Activated CD8-positive, alpha-beta T cell treated with anti-CD3 and anti-CD28 coated beads for 36 hours (primary cell): ENCODE results near the gene APAF1. TPM values are rescaled to one million over a fixed set of nuclear protein-coding genes. Genes with fewer than 3 reads are reported as not detected.

ENCODE experiments used
- ATAC-seq: fragments of 200-7000 bp; cut with Tn5 transposase; one replicate; pipeline ENCODE4 v1.10.0; 2021; ENCODE audit warnings: mild to moderate bottlenecking, moderate library complexity
- CTCF ChIA-PET: fragments of 350-600 bp; sonication (Branson Sonifier 250); formaldehyde crosslinking; loops from one replicate; lab custom pipeline; 2021; ENCODE audit warnings: antibody characterized with exemption; lab: Charles Lee
- POLR2A ChIA-PET: fragments of 350-600 bp; sonication (Branson Sonifier 250); formaldehyde crosslinking; loops from one replicate; lab custom pipeline; 2021; ENCODE audit warnings: antibody characterized with exemption; lab: Charles Lee
- DNase-seq: peaks from one replicate; pipeline ENCODE4 v3.0.0-alpha.2; 2020
- H3K27ac Mint-ChIP-seq: one replicate; pipeline ENCODE4 v1.8.0; 2021; ENCODE audit warnings: mild to moderate bottlenecking, mixed read lengths
- H3K27me3 Mint-ChIP-seq: one replicate; pipeline ENCODE4 v1.8.0; 2021; ENCODE audit warnings: mixed read lengths
- H3K36me3 Mint-ChIP-seq: one replicate; pipeline ENCODE4 v1.8.0; 2021; ENCODE audit warnings: low read depth, mixed read lengths
- H3K4me1 Mint-ChIP-seq: one replicate; pipeline ENCODE4 v1.8.0; 2021; ENCODE audit warnings: low read depth, mixed read lengths
- H3K4me3 Mint-ChIP-seq: one replicate; pipeline ENCODE4 v1.8.0; 2021; ENCODE audit warnings: mild to moderate bottlenecking, moderate library complexity, mixed read lengths
- H3K9me3 Mint-ChIP-seq: one replicate; pipeline ENCODE4 v1.8.0; 2021; ENCODE audit warnings: mixed read lengths
- intact Hi-C: fragments of 100-400 bp; cut with micrococcal nuclease; formaldehyde crosslinking; loops from one replicate; pipeline ENCODE4 v1.10.0; 2022
- total RNA-seq, 2 experiments: library from RNA; stranded (reverse); gene quantifications; one replicate each; pipeline ENCODE4 v1.2.3, GENCODE V29; 2021
- TF ChIP-seq, protein P1 (sequence below): fragments of 200-600 bp; IDR thresholded peaks from one replicate; pipeline ENCODE4 v1.8.0; 2022; ENCODE audit warnings: antibody characterized with exemption, mild to moderate bottlenecking

APAF1 gene
- total RNA-seq, 2 experiments from 2014 or later: 14.3 to 17.9 TPM

DNA sequence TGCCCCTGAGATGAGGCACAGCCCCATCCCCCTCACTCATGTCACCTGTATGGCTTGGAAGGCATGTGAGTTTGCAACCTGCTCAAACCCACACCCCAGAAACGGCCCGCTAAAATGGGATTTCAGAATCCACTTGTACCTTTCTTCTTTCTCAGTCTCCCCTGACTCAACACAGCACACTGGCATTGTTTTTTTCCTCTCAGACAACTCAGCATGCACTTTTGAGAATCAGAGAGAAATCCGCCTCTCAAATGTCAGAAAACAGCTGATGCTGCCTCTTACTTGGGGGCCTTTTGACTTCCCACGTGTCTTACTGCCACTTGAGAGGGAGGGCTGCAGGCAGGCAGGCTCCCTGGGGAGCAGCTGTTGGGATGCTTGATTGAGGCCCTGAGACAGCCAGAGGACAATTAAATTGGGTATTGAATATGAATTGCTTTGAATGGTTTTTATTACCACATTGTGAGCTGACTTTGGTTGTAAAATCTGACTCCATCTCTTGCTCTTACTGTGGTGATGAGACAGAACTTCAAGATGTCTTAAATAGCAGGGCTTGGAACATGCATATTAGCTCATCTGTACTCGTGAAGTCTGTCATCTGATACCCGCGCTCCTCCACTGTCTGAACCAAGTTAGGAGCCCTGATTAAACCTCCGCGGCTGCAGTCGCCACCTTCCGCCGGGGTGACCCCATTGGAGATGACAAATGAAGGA lies 96.6 kb downstream of the APAF1 start:
- peak overlapping the region; percentile 79 for H3K27ac Mint-ChIP-seq
- peak; percentile 34 for ATAC-seq
- intact Hi-C loops: loop anchor here (5.0 kb wide), 1 partner anchor 39 kb away; no protein-coding TSS in a partner anchor
- TF ChIP-seq, protein P1, sequence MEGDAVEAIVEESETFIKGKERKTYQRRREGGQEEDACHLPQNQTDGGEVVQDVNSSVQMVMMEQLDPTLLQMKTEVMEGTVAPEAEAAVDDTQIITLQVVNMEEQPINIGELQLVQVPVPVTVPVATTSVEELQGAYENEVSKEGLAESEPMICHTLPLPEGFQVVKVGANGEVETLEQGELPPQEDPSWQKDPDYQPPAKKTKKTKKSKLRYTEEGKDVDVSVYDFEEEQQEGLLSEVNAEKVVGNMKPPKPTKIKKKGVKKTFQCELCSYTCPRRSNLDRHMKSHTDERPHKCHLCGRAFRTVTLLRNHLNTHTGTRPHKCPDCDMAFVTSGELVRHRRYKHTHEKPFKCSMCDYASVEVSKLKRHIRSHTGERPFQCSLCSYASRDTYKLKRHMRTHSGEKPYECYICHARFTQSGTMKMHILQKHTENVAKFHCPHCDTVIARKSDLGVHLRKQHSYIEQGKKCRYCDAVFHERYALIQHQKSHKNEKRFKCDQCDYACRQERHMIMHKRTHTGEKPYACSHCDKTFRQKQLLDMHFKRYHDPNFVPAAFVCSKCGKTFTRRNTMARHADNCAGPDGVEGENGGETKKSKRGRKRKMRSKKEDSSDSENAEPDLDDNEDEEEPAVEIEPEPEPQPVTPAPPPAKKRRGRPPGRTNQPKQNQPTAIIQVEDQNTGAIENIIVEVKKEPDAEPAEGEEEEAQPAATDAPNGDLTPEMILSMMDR: no peak
- H3K27me3 Mint-ChIP-seq: peaks cover 19% of the 10 kb centered on the region
- CTCF ChIA-PET: interaction anchor here (0.7 to 2.4 kb wide), 10 partner anchors 9 to 175 kb away, joined by 3 to 12 read pairs (median 4); no protein-coding TSS in a partner anchor
- no peaks in the 10 kb centered on the region for H3K9me3 Mint-ChIP-seq
- DNase-seq: peak; percentile 20
- POLR2A ChIA-PET: interaction anchor here (1.4 kb wide), 1 partner anchor 19 kb away, joined by 4 read pairs; no protein-coding TSS in a partner anchor
- H3K36me3 Mint-ChIP-seq: no peaks in the 10 kb centered on the region
- H3K4me3 Mint-ChIP-seq: peak overlapping the region; percentile 0
- H3K4me1 Mint-ChIP-seq: peaks cover 32% of the 10 kb centered on the region

DNA sequence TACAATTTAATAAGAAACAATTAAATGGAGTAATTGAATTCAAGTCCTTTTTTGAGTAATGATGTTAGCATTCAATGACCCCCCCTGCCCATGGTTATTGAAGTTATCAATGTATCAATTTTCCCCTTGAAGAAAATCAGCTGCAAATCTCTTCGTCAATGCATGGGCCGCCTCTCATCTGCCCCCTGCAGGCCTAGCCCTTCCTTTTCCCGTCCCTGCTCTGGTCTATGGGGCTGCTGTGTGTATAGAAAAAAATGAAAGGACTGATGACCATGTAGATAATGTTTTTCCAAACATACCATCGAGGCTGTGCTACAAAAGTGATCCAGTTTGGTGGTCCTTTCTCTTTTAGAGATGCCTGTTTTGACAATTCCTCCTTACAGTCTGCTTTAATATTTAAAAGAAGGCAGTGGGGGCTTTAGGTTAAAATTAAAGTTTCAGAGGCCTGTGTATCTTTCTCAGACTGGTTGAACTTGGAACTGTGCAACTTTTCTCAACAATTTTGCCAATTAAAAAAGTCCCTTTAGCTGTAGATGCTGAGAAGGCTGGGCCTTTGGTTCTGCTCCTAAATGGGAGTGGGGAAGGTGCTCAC lies 98.4 kb downstream of the APAF1 start:
- peaks cover 31% of the 10 kb centered on the region for H3K27me3 Mint-ChIP-seq
- TF ChIP-seq, protein P1: peak; percentile 70
- no peak overlapping the region for H3K27ac Mint-ChIP-seq
- CTCF ChIA-PET: interaction anchor here (0.9 to 1.7 kb wide), 7 partner anchors 9 to 255 kb away, joined by 3 to 6 read pairs (median 4); no protein-coding TSS in a partner anchor
- H3K4me1 Mint-ChIP-seq: peaks cover 29% of the 10 kb centered on the region
- H3K36me3 Mint-ChIP-seq: no peaks in the 10 kb centered on the region
- POLR2A ChIA-PET: no interaction called here
- no peaks in the 10 kb centered on the region for H3K9me3 Mint-ChIP-seq
- peak; percentile 68 for DNase-seq
- ATAC-seq: peak; percentile 35
- intact Hi-C loops: loop anchor here (5.0 kb wide), 1 partner anchor 41 kb away; no protein-coding TSS in a partner anchor
- no peak overlapping the region for H3K4me3 Mint-ChIP-seq

DNA sequence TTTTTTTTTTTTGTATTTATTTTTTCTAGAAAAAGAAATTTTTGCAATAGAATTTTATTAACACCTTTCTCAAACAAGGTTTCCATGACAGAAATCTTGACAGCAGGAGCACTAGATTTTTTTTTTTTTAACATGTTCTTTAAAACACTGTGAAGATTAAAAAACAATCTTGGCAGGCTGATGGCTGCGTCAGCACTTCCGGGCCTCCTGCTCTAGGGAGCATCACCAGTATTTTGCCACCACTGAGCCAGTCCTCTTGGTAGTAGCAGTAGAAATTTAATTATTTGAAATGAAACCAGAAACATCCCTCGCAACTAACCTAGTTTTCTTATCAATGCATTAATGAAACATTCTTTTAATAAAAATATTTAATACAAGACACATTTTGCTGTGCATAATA lies 99.6 kb downstream of the APAF1 start:
- ATAC-seq (no peak), DNase-seq (no peak)
- H3K4me3 Mint-ChIP-seq: peak overlapping the region; percentile 31
- H3K27me3 Mint-ChIP-seq: peaks cover 31% of the 10 kb centered on the region
- no peaks in the 10 kb centered on the region for H3K36me3 Mint-ChIP-seq
- ChIA-PET POLR2A (no interaction called here), CTCF (no interaction called here)
- TF ChIP-seq, protein P1: no peak
- intact Hi-C loops: loop anchor here (5.0 kb wide), 1 partner anchor 42 kb away; no protein-coding TSS in a partner anchor
- peaks cover 29% of the 10 kb centered on the region for H3K4me1 Mint-ChIP-seq
- H3K27ac Mint-ChIP-seq: no peak overlapping the region
- no peaks in the 10 kb centered on the region for H3K9me3 Mint-ChIP-seq

DNA sequence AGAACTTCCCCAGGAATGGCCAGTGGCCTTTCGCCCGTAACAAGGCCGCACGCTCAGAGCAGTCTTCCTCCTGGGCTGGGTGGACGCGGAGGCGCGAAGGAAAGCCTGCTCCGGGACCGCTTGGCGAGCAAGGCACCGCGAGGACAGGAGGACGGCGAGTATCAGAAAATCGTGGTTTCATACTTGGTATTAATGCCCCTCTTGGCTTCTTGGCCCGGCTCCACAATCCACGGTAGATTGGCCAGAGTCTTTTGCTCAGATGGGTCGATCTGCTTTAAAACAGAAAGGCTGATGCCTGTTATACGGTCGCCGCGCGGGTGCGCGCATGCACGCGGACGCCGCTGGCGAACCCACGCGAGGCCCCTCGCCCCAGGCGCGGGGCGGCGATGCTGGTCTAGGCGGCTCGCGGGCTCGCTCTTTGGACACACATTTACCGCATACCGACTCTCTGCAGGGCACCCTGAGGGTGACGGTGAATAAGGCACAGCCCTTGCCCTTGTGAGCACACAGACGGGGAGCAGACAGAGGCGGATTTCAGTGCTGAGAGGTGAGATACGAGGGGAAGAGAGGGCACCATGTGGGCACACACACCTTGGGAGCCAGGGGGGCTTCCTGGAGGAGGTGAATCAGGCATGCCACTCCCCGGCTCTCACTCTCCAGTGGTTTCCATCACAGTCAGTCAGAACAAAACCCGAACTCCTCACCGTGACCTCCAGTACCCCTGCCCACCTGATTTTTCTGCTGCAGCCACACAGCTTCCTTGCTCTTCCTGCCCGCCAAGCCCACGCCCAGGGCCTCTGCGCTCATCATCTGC lies 100.7 kb downstream of the APAF1 start:
- intact Hi-C loops: no loop called here
- no peaks in the 10 kb centered on the region for H3K9me3 Mint-ChIP-seq
- CTCF ChIA-PET: no interaction called here

More for the DNA sequence above, 100.7 kb downstream of the APAF1 start:
- H3K27ac Mint-ChIP-seq: peak overlapping the region; percentile 11
- peak; percentile 56 for DNase-seq
- H3K4me3 Mint-ChIP-seq: peak overlapping the region; percentile 64
- POLR2A ChIA-PET: no interaction called here
- peak; percentile 54 for ATAC-seq
- H3K36me3 Mint-ChIP-seq: no peaks in the 10 kb centered on the region
- H3K27me3 Mint-ChIP-seq: peaks cover 34% of the 10 kb centered on the region
- peaks cover 23% of the 10 kb centered on the region for H3K4me1 Mint-ChIP-seq
- TF ChIP-seq, protein P1: no peak
